Activated CD4-positive, CD25-positive, alpha-beta regulatory T cell treated with anti-CD3 and anti-CD28 coated beads, Interleukin-2, amount 50 U/mL, for 72 hours (primary cell): ENCODE data around the gene SCN10A.

Experiments used
- DNase-seq: peaks from one replicate; pipeline ENCODE4 v3.0.0; 2021

Gene SCN10A

GRCh38 chr3:38763569-38763968 lies 52.4 kb downstream of the SCN10A start:
- no peak for DNase-seq

- no peak for DNase-seq
Measured at GRCh38 chr3:38758557-38758956, 57.5 kb downstream of the SCN10A start.

GRCh38 chr3:38757721-38758120 lies 58.3 kb downstream of the SCN10A start:
- DNase-seq, result no peak

- DNase-seq, result no peak
Measured at GRCh38 chr3:38756892-38757291, 59.1 kb downstream of the SCN10A start.

GRCh38 chr3:38755130-38755529 lies 60.9 kb downstream of the SCN10A start:
- no peak for DNase-seq

- DNase-seq, result no peak
Measured at GRCh38 chr3:38746641-38747040, 69.4 kb downstream of the SCN10A start.

- no peak for DNase-seq
Measured at GRCh38 chr3:38743043-38743442, 73.0 kb downstream of the SCN10A start.

GRCh38 chr3:38742550-38742949 lies 73.5 kb downstream of the SCN10A start:
- DNase-seq, result no peak

GRCh38 chr3:38740537-38740936 lies 75.5 kb downstream of the SCN10A start:
- no peak for DNase-seq

GRCh38 chr3:38739931-38740330 lies 76.1 kb downstream of the SCN10A start:
- DNase-seq, result no peak

GRCh38 chr3:38739396-38739689 lies 76.7 kb downstream of the SCN10A start:
- no peak for DNase-seq

GRCh38 chr3:38738630-38739395 lies 77.2 kb downstream of the SCN10A start:
- DNase-seq, result peak; percentile 36

GRCh38 chr3:38731522-38731921 lies 84.5 kb downstream of the SCN10A start:
- no peak for DNase-seq

GRCh38 chr3:38730281-38730680 lies 85.7 kb downstream of the SCN10A start:
- no peak for DNase-seq

- no peak for DNase-seq
Measured at GRCh38 chr3:38728008-38728407, 88.0 kb downstream of the SCN10A start.

- no peak for DNase-seq
Measured at GRCh38 chr3:38726751-38727150, 89.3 kb downstream of the SCN10A start.

GRCh38 chr3:38725726-38726419 lies 90.1 kb downstream of the SCN10A start:
- DNase-seq, result no peak

GRCh38 chr3:38724392-38724736 lies 91.7 kb downstream of the SCN10A start:
- DNase-seq, result no peak

- DNase-seq, result no peak
Measured at GRCh38 chr3:38723569-38724391, 92.2 kb downstream of the SCN10A start.

GRCh38 chr3:38722781-38723568 lies 93.0 kb downstream of the SCN10A start:
- no peak for DNase-seq

GRCh38 chr3:38721207-38721772 lies 94.7 kb downstream of the SCN10A start:
- no peak for DNase-seq

GRCh38 chr3:38720465-38720864 lies 95.6 kb downstream of the SCN10A start:
- DNase-seq, result no peak
